NCI-H446 treated with DMSO at 0.1 percent for 48 hours (cell line): Measurements from ENCODE around the gene SMG7.

ENCODE experiments used
- DNase-seq: peaks from one replicate; lab custom pipeline; 2025; lab: John Stamatoyannopoulos, UW

Gene SMG7

GRCh38 chr1:183467687-183468086, 4.6 kb upstream of the SMG7 start:
- no peak for DNase-seq

- DNase-seq, result peak; percentile 65
Observed at GRCh38 chr1:183470147-183470960, 1.9 kb upstream of the SMG7 start.

GRCh38 chr1:183470961-183471742, 1.1 kb upstream of the SMG7 start:
- peak; percentile 84 for DNase-seq

- DNase-seq, result peak; percentile 99
Observed at GRCh38 chr1:183471743-183472487, 384 bp upstream of the SMG7 start.

GRCh38 chr1:183473217-183473536, 878 bp downstream of the SMG7 start:
- DNase-seq, result no peak

- DNase-seq, result no peak
Observed at GRCh38 chr1:183476081-183476480, 3.8 kb downstream of the SMG7 start.

- DNase-seq, result no peak
Observed at GRCh38 chr1:183477986-183478781, 5.9 kb downstream of the SMG7 start.

- DNase-seq, result no peak
Observed at GRCh38 chr1:183480971-183481441, 8.7 kb downstream of the SMG7 start.

- DNase-seq, result no peak
Observed at GRCh38 chr1:183483224-183483623, 10.9 kb downstream of the SMG7 start.

- no peak for DNase-seq
Observed at GRCh38 chr1:183484254-183484653, 12.0 kb downstream of the SMG7 start.

- no peak for DNase-seq
Observed at GRCh38 chr1:183484851-183485250, 12.6 kb downstream of the SMG7 start.

- no peak for DNase-seq
Observed at GRCh38 chr1:183487674-183488442, 15.6 kb downstream of the SMG7 start.

GRCh38 chr1:183490932-183491331, 18.6 kb downstream of the SMG7 start:
- no peak for DNase-seq

GRCh38 chr1:183493540-183494245, 21.4 kb downstream of the SMG7 start:
- no peak for DNase-seq

GRCh38 chr1:183495420-183495819, 23.1 kb downstream of the SMG7 start:
- no peak for DNase-seq

GRCh38 chr1:183497218-183497617, 24.9 kb downstream of the SMG7 start:
- DNase-seq, result no peak

GRCh38 chr1:183498342-183498991, 26.2 kb downstream of the SMG7 start:
- no peak for DNase-seq

- DNase-seq, result no peak
Observed at GRCh38 chr1:183505454-183506089, 33.3 kb downstream of the SMG7 start.

GRCh38 chr1:183506561-183506960, 34.3 kb downstream of the SMG7 start:
- no peak for DNase-seq
